Choroid plexus epithelial cell (primary cell): ENCODE data around the gene RAD21L1.

Experiments
- DNase-seq: peaks from one replicate; pipeline ENCODE4 v3.0.0-alpha.2; 2010; ENCODE audit warnings: low read depth
- H3K4me3 ChIP-seq: 2 replicates; pipeline ENCODE4 v1.5.1; 2011; ENCODE audit warnings: low read depth, mild to moderate bottlenecking, control low read depth, low read length, moderate library complexity
- TF ChIP-seq, protein P1 (sequence below): conservative IDR thresholded peaks from 2 replicates; pipeline ENCODE4 v1.5.1; 2011; ENCODE audit warnings: low read depth, mild to moderate bottlenecking, control low read depth, inconsistent platforms, low read length, moderate library complexity

Gene RAD21L1

DNA sequence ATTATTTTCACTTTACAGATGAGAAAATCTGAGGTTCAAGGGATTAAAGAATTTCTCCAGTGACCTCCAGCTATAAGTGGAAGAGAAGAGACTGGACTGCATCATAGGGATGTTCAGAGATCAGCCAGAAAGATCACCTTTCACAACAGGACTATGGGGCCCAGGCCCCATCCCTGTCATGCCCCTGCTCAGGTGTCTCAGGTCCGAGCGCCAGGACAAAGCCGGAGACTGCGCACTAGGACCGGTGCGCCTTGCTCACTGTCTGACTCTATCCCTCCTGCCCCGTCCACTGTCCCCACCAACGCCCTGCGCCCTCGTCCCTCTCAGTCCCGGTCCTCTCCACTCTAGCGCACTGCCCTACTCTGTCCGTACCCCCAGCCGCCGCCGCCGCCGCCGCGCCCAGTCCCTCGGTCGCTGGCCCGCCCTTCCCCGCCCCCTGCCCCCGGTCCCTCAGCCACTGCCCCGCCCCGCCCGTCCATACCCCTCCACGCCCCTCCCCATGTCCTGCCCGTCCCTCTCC lies 521 bp upstream of the RAD21L1 start:
- DNase-seq: no peak
- TF ChIP-seq, protein P1, sequence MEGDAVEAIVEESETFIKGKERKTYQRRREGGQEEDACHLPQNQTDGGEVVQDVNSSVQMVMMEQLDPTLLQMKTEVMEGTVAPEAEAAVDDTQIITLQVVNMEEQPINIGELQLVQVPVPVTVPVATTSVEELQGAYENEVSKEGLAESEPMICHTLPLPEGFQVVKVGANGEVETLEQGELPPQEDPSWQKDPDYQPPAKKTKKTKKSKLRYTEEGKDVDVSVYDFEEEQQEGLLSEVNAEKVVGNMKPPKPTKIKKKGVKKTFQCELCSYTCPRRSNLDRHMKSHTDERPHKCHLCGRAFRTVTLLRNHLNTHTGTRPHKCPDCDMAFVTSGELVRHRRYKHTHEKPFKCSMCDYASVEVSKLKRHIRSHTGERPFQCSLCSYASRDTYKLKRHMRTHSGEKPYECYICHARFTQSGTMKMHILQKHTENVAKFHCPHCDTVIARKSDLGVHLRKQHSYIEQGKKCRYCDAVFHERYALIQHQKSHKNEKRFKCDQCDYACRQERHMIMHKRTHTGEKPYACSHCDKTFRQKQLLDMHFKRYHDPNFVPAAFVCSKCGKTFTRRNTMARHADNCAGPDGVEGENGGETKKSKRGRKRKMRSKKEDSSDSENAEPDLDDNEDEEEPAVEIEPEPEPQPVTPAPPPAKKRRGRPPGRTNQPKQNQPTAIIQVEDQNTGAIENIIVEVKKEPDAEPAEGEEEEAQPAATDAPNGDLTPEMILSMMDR: no peak
- peak overlapping the region; percentile 54 for H3K4me3 ChIP-seq

DNA sequence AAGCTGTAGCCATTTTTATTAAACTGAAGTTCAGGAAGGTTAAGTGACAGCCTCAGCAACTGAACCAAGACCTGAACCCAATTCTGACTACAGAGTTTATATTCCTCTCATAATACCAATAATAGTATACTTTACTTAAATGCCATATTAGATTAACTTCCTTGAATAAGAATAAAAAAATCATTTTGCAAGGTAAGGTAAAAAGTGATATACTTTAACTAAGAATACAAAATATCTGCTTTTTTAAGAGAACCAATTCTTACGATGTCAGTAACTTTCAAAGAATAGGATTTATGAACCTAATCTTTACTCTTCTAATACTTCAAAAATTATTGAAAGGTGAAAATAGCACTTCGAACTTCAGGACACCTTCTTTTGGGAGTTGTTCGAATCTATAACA lies 3.7 kb downstream of the RAD21L1 start:
- no peak for DNase-seq
- no peak overlapping the region for H3K4me3 ChIP-seq
- TF ChIP-seq, protein P1: no peak

DNA sequence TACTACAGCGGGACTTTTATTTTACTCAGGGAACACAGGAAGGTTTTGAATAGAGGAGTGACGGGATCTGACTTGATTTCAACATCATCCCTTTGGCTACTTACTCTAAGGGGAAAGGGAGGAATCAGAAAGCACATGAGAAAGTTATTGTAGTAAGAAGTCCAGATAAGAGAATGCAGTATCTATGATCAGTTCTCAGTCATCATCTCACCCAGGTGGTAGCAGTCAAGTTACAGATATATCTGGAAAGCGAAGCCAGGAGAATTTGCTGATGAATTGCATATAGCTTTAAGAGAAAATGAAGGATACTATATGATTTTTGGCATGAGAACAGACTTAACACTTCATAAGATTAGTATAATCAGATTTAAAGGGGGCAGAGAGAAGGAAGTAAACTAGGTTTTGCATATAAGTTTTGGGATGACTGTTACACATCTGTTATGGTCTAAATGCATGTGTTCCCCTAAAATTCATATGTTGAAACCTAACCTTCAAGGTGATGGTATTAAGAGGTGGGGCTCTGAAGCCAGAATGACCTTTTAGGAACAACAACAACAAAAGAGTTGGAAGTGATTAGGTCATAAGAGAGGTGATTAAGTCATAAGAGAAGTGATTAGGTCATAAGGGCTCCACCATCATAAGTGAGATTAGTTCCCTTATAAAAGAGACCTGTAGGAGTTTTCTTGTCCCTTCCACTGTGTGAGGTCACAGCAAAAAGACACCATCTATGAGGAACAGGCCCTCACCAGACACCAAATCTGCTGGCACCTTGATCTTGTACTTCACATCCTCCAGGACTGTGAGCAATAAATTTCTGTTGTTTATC lies 6.7 kb downstream of the RAD21L1 start:
- H3K4me3 ChIP-seq: no peak overlapping the region
- TF ChIP-seq, protein P1: no peak
- no peak for DNase-seq

DNA sequence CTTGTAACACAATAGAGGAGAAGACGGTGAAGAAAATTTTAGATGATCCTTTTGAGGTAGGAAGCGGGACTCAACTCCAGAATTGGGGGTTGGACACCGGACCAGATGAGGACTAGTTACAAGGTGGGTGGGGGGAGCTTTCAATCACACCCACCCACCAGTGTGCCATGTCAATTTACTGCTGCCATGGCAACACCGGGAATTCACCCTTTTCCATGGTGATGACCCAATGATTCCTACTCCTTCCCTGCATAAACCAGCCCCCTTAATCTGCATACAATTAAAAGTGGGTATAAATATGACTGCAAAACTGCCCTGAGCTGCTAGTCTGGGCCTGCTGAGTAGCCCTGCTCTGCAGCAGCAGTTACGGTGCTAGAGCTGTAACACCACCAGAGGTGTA lies 14.7 kb downstream of the RAD21L1 start:
- DNase-seq: no peak
- no peak overlapping the region for H3K4me3 ChIP-seq
- TF ChIP-seq, protein P1: no peak

GRCh38 chr20:1241456-1241855 lies 15.6 kb downstream of the RAD21L1 start:
- H3K4me3 ChIP-seq: no peak overlapping the region
- DNase-seq: no peak
- TF ChIP-seq, protein P1: no peak

DNA sequence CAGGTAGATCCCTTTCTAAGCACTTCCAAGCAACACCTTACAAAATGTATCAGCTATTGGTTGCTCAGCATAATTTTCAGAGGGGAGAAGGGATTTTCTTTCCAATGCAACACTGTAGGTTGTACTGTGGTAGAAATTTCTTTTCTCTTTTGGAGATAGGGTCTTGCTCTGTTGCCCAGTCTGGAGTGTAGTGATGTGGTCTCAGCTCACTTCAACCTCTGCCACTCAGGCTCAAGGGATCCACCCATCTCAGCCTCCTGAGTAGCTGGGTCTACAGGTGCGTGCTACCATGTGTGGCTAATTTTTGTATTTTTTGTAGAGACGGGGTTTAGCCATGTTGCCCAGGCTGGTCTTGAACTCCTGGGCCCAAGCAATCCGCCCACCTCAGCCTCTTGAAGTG lies 16.3 kb downstream of the RAD21L1 start:
- no peak overlapping the region for H3K4me3 ChIP-seq
- no peak for DNase-seq
- TF ChIP-seq, protein P1: no peak

- peak; percentile 79 for DNase-seq
- TF ChIP-seq, protein P1: no peak
- H3K4me3 ChIP-seq: no peak overlapping the region
Observed at GRCh38 chr20:1242530-1242929, 16.7 kb downstream of the RAD21L1 start.
